K562 (cell line): Measurements from ENCODE around the gene ELAVL3. TPM values are rescaled to one million over a fixed set of nuclear protein-coding genes. Genes with fewer than 3 reads are reported as not detected.

Experiments
- AFF4 ChIP-seq: sonication (generic); formaldehyde crosslinking; IDR thresholded peaks from 2 replicates; pipeline ENCODE4 v1.8.0; 2023; ENCODE audit warnings: mild to moderate bottlenecking, missing genetic modification reagents
- CHD4 ChIP-seq: fragments of 200-600 bp; sonication (generic); IDR thresholded peaks from 3 replicates; pipeline ENCODE4 v1.6.1; 2012; ENCODE audit warnings: low read depth, mild to moderate bottlenecking, mixed read lengths, low read length, inconsistent platforms; ENCODE audit not compliant: insufficient read depth, insufficient replicate concordance, poor library complexity, severe bottlenecking
- EZH2 ChIP-seq: IDR thresholded peaks from 2 replicates; pipeline ENCODE4 v1.6.1; 2012; ENCODE audit warnings: low read depth, mild to moderate bottlenecking, inconsistent platforms, low read length, borderline replicate concordance
- HNRNPL ChIP-seq: fragments of 200-400 bp; formaldehyde crosslinking; IDR thresholded peaks from 2 replicates; pipeline ENCODE4 v1.6.1; 2017; ENCODE audit warnings: low read depth, mild to moderate bottlenecking, low read length
- JUNB ChIP-seq: fragments of 450-650 bp; formaldehyde crosslinking; conservative IDR thresholded peaks from 2 replicates; pipeline ENCODE4 v1.4.0; 2020; ENCODE audit warnings: mild to moderate bottlenecking
- MECOM ChIP-seq: fragments of 250-450 bp; sonication (Bioruptor Pico); IDR thresholded peaks from 2 replicates; pipeline ENCODE4 v1.8.0; 2022; ENCODE audit warnings: inconsistent platforms
- MTA2 ChIP-seq: fragments of 450-650 bp; IDR thresholded peaks from 2 replicates; pipeline ENCODE4 v1.6.1; 2016; ENCODE audit warnings: low read depth
- MTA3 ChIP-seq: fragments of 450-650 bp; formaldehyde crosslinking; IDR thresholded peaks from 2 replicates; pipeline ENCODE4 v1.6.1; 2017; ENCODE audit warnings: mild to moderate bottlenecking, borderline replicate concordance
- POLR2A ChIP-seq: fragments of 450-650 bp; conservative IDR thresholded peaks from 2 replicates; pipeline ENCODE4 v1.6.1; 2016
- RHOXF2B ChIP-seq: fragments of 250-450 bp; sonication (Bioruptor Pico); conservative IDR thresholded peaks from 2 replicates; pipeline ENCODE4 v1.5.1; 2021
- SAFB ChIP-seq: fragments of 200-400 bp; formaldehyde crosslinking; IDR thresholded peaks from 2 replicates; pipeline ENCODE4 v1.6.1; 2017; ENCODE audit warnings: low read depth, low read length, borderline replicate concordance
- ZFX ChIP-seq: sonication (generic); formaldehyde crosslinking; IDR thresholded peaks from 2 replicates; pipeline ENCODE4 v1.8.0; 2022; ENCODE audit warnings: mild to moderate bottlenecking, missing genetic modification reagents, moderate library complexity
- ZNF282 ChIP-seq: sonication (generic); formaldehyde crosslinking; IDR thresholded peaks from 2 replicates; pipeline ENCODE4 v1.8.1; 2023; ENCODE audit warnings: missing genetic modification reagents
- ZNF449 ChIP-seq: fragments of 250-450 bp; sonication (Bioruptor Pico); IDR thresholded peaks from 2 replicates; pipeline ENCODE4 v1.8.0; 2022; ENCODE audit warnings: moderate library complexity, mild to moderate bottlenecking, inconsistent platforms
- ZNF707 ChIP-seq: fragments of 250-450 bp; sonication (Bioruptor Pico); conservative IDR thresholded peaks from 2 replicates; pipeline ENCODE4 v1.8.0; 2022; ENCODE audit warnings: inconsistent platforms, mild to moderate bottlenecking, moderate library complexity
- polyA plus RNA-seq, 8 experiments: library from polyadenylated mRNA; depleted of rRNA in 4 of 8; stranded (reverse) in 5 of 8; unstranded in 3 of 8; fragments of >200 nt; fragmentation: Nextera tagmentation in 2 of 8; fragmentation: Illumina TruSeq in 1 of 8; extraction: Ambion mirVana in 2 of 8; extraction: Trizol in 1 of 8; gene quantifications; 2 replicates each; pipeline versions ENCODE4 v1.2.1 to v1.2.3, GENCODE V29; 2011 to 2014; ENCODE audit warnings: inconsistent platforms in 1 of 8, missing spikeins in 1 of 8
- total RNA-seq, 7 experiments: library from RNA; depleted of rRNA in 6 of 7; stranded (reverse); fragments of >200 nt in 6 of 7; fragmentation: Illumina TruSeq in 2 of 7; extraction: Trizol in 2 of 7; gene quantifications; 2 replicates each; pipeline versions ENCODE4 v1.2.1 to v1.2.3, GENCODE V29; 2011 to 2021; ENCODE audit warnings: low replicate concordance in 1 of 7
- TF ChIP-seq, protein P1 (sequence below): fragments of 450-650 bp; IDR thresholded peaks from 2 replicates; pipeline ENCODE4 v1.6.1; 2017; ENCODE audit warnings: antibody characterized with exemption
- TF ChIP-seq, protein P2 (sequence below), 2 experiments: fragments of 250-450 bp in 1 of 2; fragments of 450-650 bp in 1 of 2; sonication (Bioruptor Pico) in 1 of 2; IDR thresholded peaks; 2 replicates each; pipeline versions ENCODE4 v1.6.1 to v1.8.0; 2016 to 2021; ENCODE audit warnings: mild to moderate bottlenecking in 2 of 2, moderate library complexity in 2 of 2, missing compliant biosample characterization in 1 of 2, missing genetic modification characterization in 1 of 2
- TF ChIP-seq, protein P3 (sequence below): fragments of 250-450 bp; sonication (Bioruptor Pico); IDR thresholded peaks from 2 replicates; pipeline ENCODE4 v1.5.1; 2021; ENCODE audit warnings: mild to moderate bottlenecking

The ELAVL3 gene
- total and polyA plus RNA-seq, 9 of the 15 experiments (the other 6 are each of a cell fraction or from before 2014, with no cell fraction given): not detected

- peak; percentile 68 for TF ChIP-seq MTA2
- no peak for TF ChIP-seq SAFB
- TF ChIP-seq MECOM (CRISPR knock-in tag): no peak
- peak; percentile 87; the same call in 1 of the 2 replicates for TF ChIP-seq HNRNPL
- no peak for TF ChIP-seq ZNF449
- no peak for TF ChIP-seq EZH2
- TF ChIP-seq POLR2A: peak; percentile 87
- TF ChIP-seq, protein P1, sequence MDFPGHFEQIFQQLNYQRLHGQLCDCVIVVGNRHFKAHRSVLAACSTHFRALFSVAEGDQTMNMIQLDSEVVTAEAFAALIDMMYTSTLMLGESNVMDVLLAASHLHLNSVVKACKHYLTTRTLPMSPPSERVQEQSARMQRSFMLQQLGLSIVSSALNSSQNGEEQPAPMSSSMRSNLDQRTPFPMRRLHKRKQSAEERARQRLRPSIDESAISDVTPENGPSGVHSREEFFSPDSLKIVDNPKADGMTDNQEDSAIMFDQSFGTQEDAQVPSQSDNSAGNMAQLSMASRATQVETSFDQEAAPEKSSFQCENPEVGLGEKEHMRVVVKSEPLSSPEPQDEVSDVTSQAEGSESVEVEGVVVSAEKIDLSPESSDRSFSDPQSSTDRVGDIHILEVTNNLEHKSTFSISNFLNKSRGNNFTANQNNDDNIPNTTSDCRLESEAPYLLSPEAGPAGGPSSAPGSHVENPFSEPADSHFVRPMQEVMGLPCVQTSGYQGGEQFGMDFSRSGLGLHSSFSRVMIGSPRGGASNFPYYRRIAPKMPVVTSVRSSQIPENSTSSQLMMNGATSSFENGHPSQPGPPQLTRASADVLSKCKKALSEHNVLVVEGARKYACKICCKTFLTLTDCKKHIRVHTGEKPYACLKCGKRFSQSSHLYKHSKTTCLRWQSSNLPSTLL: no peak
- no peak for TF ChIP-seq RHOXF2B
- TF ChIP-seq ZNF282 (CRISPR knock-in tag): no peak
- TF ChIP-seq, protein P2, sequence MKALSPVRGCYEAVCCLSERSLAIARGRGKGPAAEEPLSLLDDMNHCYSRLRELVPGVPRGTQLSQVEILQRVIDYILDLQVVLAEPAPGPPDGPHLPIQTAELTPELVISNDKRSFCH (CRISPR knock-in tag; IDR thresholded peaks at IDR 0.05): no peak
- TF ChIP-seq, protein P2 (tag; IDR thresholded peaks at IDR 0.05): no peak; the same call in 1 of the 2 replicates
- TF ChIP-seq CHD4: no peak
- TF ChIP-seq AFF4 (CRISPR knock-in tag): no peak
- TF ChIP-seq JUNB: no peak
- peak; percentile 82 for TF ChIP-seq ZFX (CRISPR knock-in tag)
- TF ChIP-seq, protein P3, sequence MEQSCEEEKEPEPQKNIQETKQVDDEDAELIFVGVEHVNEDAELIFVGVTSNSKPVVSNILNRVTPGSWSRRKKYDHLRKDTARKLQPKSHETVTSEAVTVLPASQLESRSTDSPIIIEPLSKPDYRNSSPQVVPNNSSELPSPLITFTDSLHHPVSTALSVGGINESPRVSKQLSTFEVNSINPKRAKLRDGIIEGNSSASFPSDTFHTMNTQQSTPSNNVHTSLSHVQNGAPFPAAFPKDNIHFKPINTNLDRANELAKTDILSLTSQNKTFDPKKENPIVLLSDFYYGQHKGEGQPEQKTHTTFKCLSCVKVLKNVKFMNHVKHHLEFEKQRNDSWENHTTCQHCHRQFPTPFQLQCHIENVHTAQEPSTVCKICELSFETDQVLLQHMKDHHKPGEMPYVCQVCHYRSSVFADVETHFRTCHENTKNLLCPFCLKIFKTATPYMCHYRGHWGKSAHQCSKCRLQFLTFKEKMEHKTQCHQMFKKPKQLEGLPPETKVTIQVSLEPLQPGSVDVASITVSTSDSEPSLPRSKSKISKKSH (CRISPR knock-in tag): no peak
- TF ChIP-seq MTA3: peak; percentile 82; the same call in 1 of the 2 replicates
- no peak for TF ChIP-seq ZNF707 (CRISPR knock-in tag)
These were observed 47.9 kb upstream of the ELAVL3 start, which contains the start of gene ECSIT (continued) for GRCh38 chr19:11528551-11529341.
